GM12878 (cell line): ENCODE measurements around the gene CALY. TPM values are rescaled to one million over a fixed set of nuclear protein-coding genes. Genes with fewer than 3 reads are reported as not detected.

ENCODE experiments used
- ATAC-seq: fragments of 200-7000 bp; cut with Tn5 transposase; 3 replicates; pipeline ENCODE4 v1.9.1; 2020; ENCODE audit warnings: mild to moderate bottlenecking, moderate library complexity
- BruUV-seq: library from RNA; stranded (reverse); fragments of 400-500 nt; replicated peaks from 2 replicates; lab custom pipeline; 2021; lab: Mats Ljungman, UMichigan
- CTCF ChIA-PET: fragments of 300-600 bp; sonication (Branson Sonifier 250); formaldehyde crosslinking; extraction: SDS; loops from one replicate; lab custom pipeline; 2021; ENCODE audit warnings: inconsistent platforms; lab: Yijun Ruan, JAX
- POLR2A ChIA-PET: fragments of 350-600 bp; formaldehyde crosslinking; extraction: SDS; loops from one replicate; lab custom pipeline; 2021; ENCODE audit warnings: inconsistent platforms; lab: Charles Lee
- RAD21 ChIA-PET: fragments of 300-600 bp; sonication (Branson Sonifier 250); formaldehyde crosslinking; loops from one replicate; lab custom pipeline; 2023; ENCODE audit warnings: antibody characterized with exemption; ENCODE audit not compliant: unreplicated experiment; lab: Charles Lee
- SMC1A ChIA-PET: fragments of 300-600 bp; sonication (Branson Sonifier 250); formaldehyde crosslinking; loops from one replicate; lab custom pipeline; 2023; ENCODE audit not compliant: unreplicated experiment, uncharacterized antibody; lab: Charles Lee
- DNase-seq: peaks from one replicate; pipeline ENCODE4 v3.0.0-alpha.2; 2011; ENCODE audit warnings: low read depth, low spot score
- FAIRE-seq: peaks from 3 replicates; lab custom pipeline; 2011; peaks lifted over from hg19 to GRCh38; lab: Jason Lieb, UNC
- H2AFZ ChIP-seq: 2 replicates; pipeline ENCODE4 v1.6.0; 2011; ENCODE audit warnings: low read depth, low read length, control low read depth; ENCODE audit not compliant: control insufficient read depth
- H3K27ac ChIP-seq: 2 replicates; pipeline ENCODE4 v1.5.1; 2011; ENCODE audit warnings: control low read depth; ENCODE audit not compliant: control insufficient read depth, insufficient read depth
- H3K27me3 ChIP-seq, 2 experiments: replicated peaks in 1 of 2; 2 replicates each; pipeline versions ENCODE4 v1.6.0 to v1.6.1; 2011; ENCODE audit warnings: low read length in 1 of 2; ENCODE audit not compliant: control insufficient read depth in 2 of 2, insufficient read depth in 2 of 2
- H3K36me3 ChIP-seq, 2 experiments: 2 replicates each; pipeline ENCODE4 v1.5.1; 2011; ENCODE audit warnings: low read length in 1 of 2; ENCODE audit not compliant: control insufficient read depth in 2 of 2, insufficient read depth in 2 of 2
- H3K4me1 ChIP-seq: 2 replicates; pipeline ENCODE4 v1.6.1; 2011; ENCODE audit warnings: mild to moderate bottlenecking, low read length, moderate library complexity, mixed read lengths; ENCODE audit not compliant: control insufficient read depth, insufficient read depth
- H3K4me2 ChIP-seq: 2 replicates; pipeline ENCODE4 v1.6.0; 2011; ENCODE audit warnings: control low read depth; ENCODE audit not compliant: control insufficient read depth, insufficient read depth
- H3K4me3 ChIP-seq: fragments of 200-600 bp; sonication (generic); 2 replicates; pipeline ENCODE4 v1.5.1; 2016
- H3K79me2 ChIP-seq: 2 replicates; pipeline ENCODE4 v1.6.0; 2011; ENCODE audit warnings: low read length; ENCODE audit not compliant: control insufficient read depth, insufficient read depth
- H3K9ac ChIP-seq: 2 replicates; pipeline ENCODE4 v1.8.0; 2011; ENCODE audit warnings: low read length, control low read depth, mixed read lengths; ENCODE audit not compliant: control insufficient read depth, insufficient read depth
- H3K9me3 ChIP-seq: replicated peaks from 3 replicates; pipeline ENCODE4 v1.5.1; 2011; ENCODE audit warnings: mild to moderate bottlenecking, low read length; ENCODE audit not compliant: control insufficient read depth, insufficient read depth
- H4K20me1 ChIP-seq: 2 replicates; pipeline ENCODE4 v1.6.0; 2011; ENCODE audit not compliant: control insufficient read depth, insufficient read depth
- GABPA ChIP-seq: IDR thresholded peaks from 2 replicates; pipeline ENCODE4 v1.6.1; 2014; ENCODE audit warnings: antibody characterized with exemption, low read depth, mild to moderate bottlenecking, inconsistent platforms
- KDM1A ChIP-seq: fragments of 200-600 bp; sonication (generic); IDR thresholded peaks from 2 replicates; pipeline ENCODE4 v1.6.1; 2016; ENCODE audit warnings: borderline replicate concordance
- MYC ChIP-seq: IDR thresholded peaks from 2 replicates; pipeline ENCODE4 v1.6.1; 2011; ENCODE audit warnings: mild to moderate bottlenecking, low read length, moderate library complexity, inconsistent platforms; ENCODE audit not compliant: insufficient read depth, insufficient replicate concordance, insufficient read length, severe bottlenecking
- SIN3A ChIP-seq: IDR thresholded peaks from 2 replicates; pipeline ENCODE4 v1.6.1; 2012; ENCODE audit warnings: low read depth, low read length, improper control_type of control experiment
- SPI1 ChIP-seq: IDR thresholded peaks from 2 replicates; pipeline ENCODE4 v1.6.1; 2011; ENCODE audit warnings: low read depth, mild to moderate bottlenecking, low read length, moderate library complexity, borderline replicate concordance; ENCODE audit not compliant: insufficient read depth
- ZSCAN29 ChIP-seq: fragments of 450-650 bp; IDR thresholded peaks from 2 replicates; pipeline ENCODE4 v1.6.1; 2017; ENCODE audit warnings: mild to moderate bottlenecking, moderate library complexity
- WGBS: methylation state at CpG from one replicate; pipeline ENCODE4 v1.1.6; 2016; ENCODE audit warnings: low lambda C conversion rate; ENCODE audit not compliant: insufficient replicate concordance, insufficient coverage; ENCODE audit errors: missing lambda C conversion rate; 5-methylcytosine and 5-hydroxymethylcytosine counted together
- in situ Hi-C: fragments of 300-500 bp; cut with MboI; formaldehyde crosslinking; loops from 9 replicates; pipeline ENCODE4 v1.14.3; 2018; ENCODE audit warnings: mixed read lengths
- intact Hi-C: fragments of 100-400 bp; cut with micrococcal nuclease; formaldehyde crosslinking; loops from one replicate; pipeline ENCODE4 v1.14.2; 2022; ENCODE audit not compliant: unreplicated experiment
- polyA plus RNA-seq, 11 experiments: library from polyadenylated mRNA; depleted of rRNA in 4 of 11; unstranded in 6 of 11; stranded (reverse) in 5 of 11; fragments of >200 nt; fragmentation: Nextera tagmentation in 4 of 11; fragmentation: Illumina TruSeq in 1 of 11; extraction: Ambion mirVana in 4 of 11; extraction: Trizol in 1 of 11; gene quantifications; 1 replicate in 1 of 11; 2 replicates in 10 of 11; pipeline versions ENCODE4 v1.2.1 to v1.2.3, GENCODE V29; 2011 to 2016; ENCODE audit warnings: inconsistent platforms in 2 of 11, missing spikeins in 2 of 11, low read depth in 1 of 11
- total RNA-seq, 4 experiments: library from RNA; depleted of rRNA in 3 of 4; stranded (reverse); fragments of >200 nt in 3 of 4; fragmentation: Illumina TruSeq in 1 of 4; extraction: Trizol in 1 of 4; gene quantifications; 2 replicates each; pipeline versions ENCODE4 v1.2.1 to v1.2.3, GENCODE V29; 2013 to 2021
- TF ChIP-seq, protein P1 (sequence below): IDR thresholded peaks from 2 replicates; pipeline ENCODE4 v1.6.1; 2012; ENCODE audit warnings: mild to moderate bottlenecking, low read depth, low read length
- TF ChIP-seq, protein P2 (sequence below): fragments of 450-650 bp; IDR thresholded peaks from 2 replicates; pipeline ENCODE4 v1.6.1; 2017; ENCODE audit warnings: mild to moderate bottlenecking, moderate library complexity

CALY gene
- total and polyA plus RNA-seq, 10 of the 15 experiments (the other 5 are each of a cell fraction or from before 2014, with no cell fraction given) = 0.07 TPM; not detected in 9

GRCh38 chr10:133293810-133294119 is 42.9 kb downstream of the CALY start:
- RAD21 ChIA-PET = no interaction called here
- no peaks in the 10 kb centered on the region for H3K9me3 ChIP-seq
- no peak overlapping the region for H3K4me3 ChIP-seq
- POLR2A ChIA-PET = no interaction called here
- ATAC-seq (no peak), FAIRE-seq (no peak), DNase-seq (no peak)
- no peaks in the 10 kb centered on the region for H3K4me1 ChIP-seq
- H2AFZ ChIP-seq = no peak overlapping the region
- no peak overlapping the region for H3K9ac ChIP-seq
- H3K27ac ChIP-seq = no peak overlapping the region
- intact Hi-C loops = no loop called here
- H4K20me1 ChIP-seq = no peaks in the 10 kb centered on the region
- BruUV-seq = no TSS peak
- H3K79me2 ChIP-seq = no peaks in the 10 kb centered on the region
- SMC1A ChIA-PET = no interaction called here
- H3K27me3 ChIP-seq = no peaks in the 10 kb centered on the region
- H3K4me2 ChIP-seq = no peak overlapping the region
- TF ChIP-seq, protein P1, sequence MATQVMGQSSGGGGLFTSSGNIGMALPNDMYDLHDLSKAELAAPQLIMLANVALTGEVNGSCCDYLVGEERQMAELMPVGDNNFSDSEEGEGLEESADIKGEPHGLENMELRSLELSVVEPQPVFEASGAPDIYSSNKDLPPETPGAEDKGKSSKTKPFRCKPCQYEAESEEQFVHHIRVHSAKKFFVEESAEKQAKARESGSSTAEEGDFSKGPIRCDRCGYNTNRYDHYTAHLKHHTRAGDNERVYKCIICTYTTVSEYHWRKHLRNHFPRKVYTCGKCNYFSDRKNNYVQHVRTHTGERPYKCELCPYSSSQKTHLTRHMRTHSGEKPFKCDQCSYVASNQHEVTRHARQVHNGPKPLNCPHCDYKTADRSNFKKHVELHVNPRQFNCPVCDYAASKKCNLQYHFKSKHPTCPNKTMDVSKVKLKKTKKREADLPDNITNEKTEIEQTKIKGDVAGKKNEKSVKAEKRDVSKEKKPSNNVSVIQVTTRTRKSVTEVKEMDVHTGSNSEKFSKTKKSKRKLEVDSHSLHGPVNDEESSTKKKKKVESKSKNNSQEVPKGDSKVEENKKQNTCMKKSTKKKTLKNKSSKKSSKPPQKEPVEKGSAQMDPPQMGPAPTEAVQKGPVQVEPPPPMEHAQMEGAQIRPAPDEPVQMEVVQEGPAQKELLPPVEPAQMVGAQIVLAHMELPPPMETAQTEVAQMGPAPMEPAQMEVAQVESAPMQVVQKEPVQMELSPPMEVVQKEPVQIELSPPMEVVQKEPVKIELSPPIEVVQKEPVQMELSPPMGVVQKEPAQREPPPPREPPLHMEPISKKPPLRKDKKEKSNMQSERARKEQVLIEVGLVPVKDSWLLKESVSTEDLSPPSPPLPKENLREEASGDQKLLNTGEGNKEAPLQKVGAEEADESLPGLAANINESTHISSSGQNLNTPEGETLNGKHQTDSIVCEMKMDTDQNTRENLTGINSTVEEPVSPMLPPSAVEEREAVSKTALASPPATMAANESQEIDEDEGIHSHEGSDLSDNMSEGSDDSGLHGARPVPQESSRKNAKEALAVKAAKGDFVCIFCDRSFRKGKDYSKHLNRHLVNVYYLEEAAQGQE = no peak
- no peak for TF ChIP-seq SIN3A
- no peak for TF ChIP-seq ZSCAN29
- TF ChIP-seq SPI1 = no peak
- no peak for TF ChIP-seq KDM1A
- TF ChIP-seq GABPA = no peak
- TF ChIP-seq MYC = no peak
- TF ChIP-seq, protein P2, sequence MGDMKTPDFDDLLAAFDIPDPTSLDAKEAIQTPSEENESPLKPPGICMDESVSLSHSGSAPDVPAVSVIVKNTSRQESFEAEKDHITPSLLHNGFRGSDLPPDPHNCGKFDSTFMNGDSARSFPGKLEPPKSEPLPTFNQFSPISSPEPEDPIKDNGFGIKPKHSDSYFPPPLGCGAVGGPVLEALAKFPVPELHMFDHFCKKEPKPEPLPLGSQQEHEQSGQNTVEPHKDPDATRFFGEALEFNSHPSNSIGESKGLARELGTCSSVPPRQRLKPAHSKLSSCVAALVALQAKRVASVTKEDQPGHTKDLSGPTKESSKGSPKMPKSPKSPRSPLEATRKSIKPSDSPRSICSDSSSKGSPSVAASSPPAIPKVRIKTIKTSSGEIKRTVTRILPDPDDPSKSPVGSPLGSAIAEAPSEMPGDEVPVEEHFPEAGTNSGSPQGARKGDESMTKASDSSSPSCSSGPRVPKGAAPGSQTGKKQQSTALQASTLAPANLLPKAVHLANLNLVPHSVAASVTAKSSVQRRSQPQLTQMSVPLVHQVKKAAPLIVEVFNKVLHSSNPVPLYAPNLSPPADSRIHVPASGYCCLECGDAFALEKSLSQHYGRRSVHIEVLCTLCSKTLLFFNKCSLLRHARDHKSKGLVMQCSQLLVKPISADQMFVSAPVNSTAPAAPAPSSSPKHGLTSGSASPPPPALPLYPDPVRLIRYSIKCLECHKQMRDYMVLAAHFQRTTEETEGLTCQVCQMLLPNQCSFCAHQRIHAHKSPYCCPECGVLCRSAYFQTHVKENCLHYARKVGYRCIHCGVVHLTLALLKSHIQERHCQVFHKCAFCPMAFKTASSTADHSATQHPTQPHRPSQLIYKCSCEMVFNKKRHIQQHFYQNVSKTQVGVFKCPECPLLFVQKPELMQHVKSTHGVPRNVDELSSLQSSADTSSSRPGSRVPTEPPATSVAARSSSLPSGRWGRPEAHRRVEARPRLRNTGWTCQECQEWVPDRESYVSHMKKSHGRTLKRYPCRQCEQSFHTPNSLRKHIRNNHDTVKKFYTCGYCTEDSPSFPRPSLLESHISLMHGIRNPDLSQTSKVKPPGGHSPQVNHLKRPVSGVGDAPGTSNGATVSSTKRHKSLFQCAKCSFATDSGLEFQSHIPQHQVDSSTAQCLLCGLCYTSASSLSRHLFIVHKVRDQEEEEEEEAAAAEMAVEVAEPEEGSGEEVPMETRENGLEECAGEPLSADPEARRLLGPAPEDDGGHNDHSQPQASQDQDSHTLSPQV = no peak
- in situ Hi-C loops = no loop called here
- WGBS = 94% methylated on average over 10 of the region's 10 CpGs
- CTCF ChIA-PET = interaction anchor here (1.3 kb wide), 1 partner anchor 13 kb away, joined by 3 read pairs; no protein-coding TSS in a partner anchor
- peaks cover 19 to 31% of the 10 kb centered on the region in 2 experiments for H3K36me3 ChIP-seq
